Stimulated activated CD8-positive, alpha-beta memory T cell treated with anti-CD3 and anti-CD28 coated beads, Interleukin-15, amount 100 ng/mL, for 4 hours (primary cell): ENCODE results near the gene PHOSPHO1.
A peak's percentile ranks its signal among the peaks of the same experiment; 100 is the strongest.
"Not testable (repeated sequence)": the region's sequence is repeated elsewhere in the genome, so short reads cannot be mapped to it uniquely, and the experiment has no call there.

Experiments used
- DNase-seq, 2 donors: peaks; one replicate each; pipeline ENCODE4 v3.0.0-alpha.2; 2020; ENCODE audit warnings: low read depth in 2 of 2

PHOSPHO1 gene

GRCh38 chr17:49193513-49194296 lies 36.9 kb downstream of the PHOSPHO1 start:
- no peak for DNase-seq

- peak; percentile 73 to 84 for DNase-seq
These were observed 38.5 kb downstream of the PHOSPHO1 start for GRCh38 chr17:49191917-49192741.

GRCh38 chr17:49191409-49191916 lies 39.1 kb downstream of the PHOSPHO1 start:
- DNase-seq = no peak

GRCh38 chr17:49190932-49191331 lies 39.7 kb downstream of the PHOSPHO1 start:
- no peak for DNase-seq

GRCh38 chr17:49187301-49187700 lies 43.3 kb downstream of the PHOSPHO1 start:
- DNase-seq = no peak

- DNase-seq = not testable (repeated sequence)
These were observed 45.2 kb downstream of the PHOSPHO1 start for GRCh38 chr17:49185381-49185780.

- not testable (repeated sequence) for DNase-seq
These were observed 46.1 kb downstream of the PHOSPHO1 start for GRCh38 chr17:49184522-49184921.

GRCh38 chr17:49183801-49184200 lies 46.8 kb downstream of the PHOSPHO1 start:
- DNase-seq = no peak

- no peak for DNase-seq
These were observed 47.2 kb downstream of the PHOSPHO1 start for GRCh38 chr17:49183341-49183740.

GRCh38 chr17:49180998-49181635 lies 49.5 kb downstream of the PHOSPHO1 start:
- DNase-seq = no peak

- DNase-seq = peak; percentile 13 to 25
These were observed 50.3 kb downstream of the PHOSPHO1 start for GRCh38 chr17:49180303-49180702.

- DNase-seq = not testable (repeated sequence)
These were observed 54.6 kb downstream of the PHOSPHO1 start for GRCh38 chr17:49175978-49176377.
